ENCODE measurements around the gene ERGIC1.
"Not testable (repeated sequence)": the region's sequence is repeated elsewhere in the genome, so short reads cannot be mapped to it uniquely, and the experiment has no call there.

GRCh38 chr5:172810996-172811395 is 23.1 kb upstream of the ERGIC1 start:
- not testable (repeated sequence) for TF ChIP-seq CTCF, POLR2A (IDR thresholded peaks at IDR 0.05)

Data from body of pancreas (tissue), 4 donors.